Smooth muscle cell (in vitro differentiated cells): ENCODE results near the gene GRM7. TPM values are rescaled to one million over a fixed set of nuclear protein-coding genes. Genes with fewer than 3 reads are reported as not detected.

Experiments used
- DNase-seq: peaks from one replicate; lab custom pipeline; 2025; ENCODE audit not compliant: unreplicated experiment; lab: John Stamatoyannopoulos, UW
- H2AFZ ChIP-seq: fragments of 200-600 bp; sonication (generic); 2 replicates; pipeline ENCODE4 v1.6.0; 2016; ENCODE audit warnings: antibody characterized with exemption, low read depth, mild to moderate bottlenecking
- H3F3A ChIP-seq: fragments of 200-600 bp; sonication (generic); 2 replicates; pipeline ENCODE4 v1.6.0; 2017; ENCODE audit warnings: antibody characterized with exemption, low read depth
- H3K27ac ChIP-seq: fragments of 200-600 bp; sonication (generic); 2 replicates; pipeline ENCODE4 v1.5.1; 2016; ENCODE audit warnings: low read depth, mild to moderate bottlenecking
- H3K27me3 ChIP-seq: fragments of 200-600 bp; sonication (generic); 2 replicates; pipeline ENCODE4 v1.6.1; 2016; ENCODE audit warnings: low read depth, mild to moderate bottlenecking
- H3K36me3 ChIP-seq: fragments of 200-600 bp; sonication (generic); 2 replicates; pipeline ENCODE4 v1.5.1; 2016; ENCODE audit warnings: low read depth
- H3K4me1 ChIP-seq: fragments of 200-600 bp; sonication (generic); 2 replicates; pipeline ENCODE4 v1.5.1; 2016; ENCODE audit warnings: low read depth
- H3K4me2 ChIP-seq: fragments of 200-600 bp; sonication (generic); 2 replicates; pipeline ENCODE4 v1.6.0; 2016; ENCODE audit warnings: mild to moderate bottlenecking
- H3K4me3 ChIP-seq: fragments of 200-600 bp; sonication (generic); 2 replicates; pipeline ENCODE4 v1.5.1; 2016; ENCODE audit warnings: mild to moderate bottlenecking
- H3K79me2 ChIP-seq: fragments of 200-600 bp; sonication (generic); 2 replicates; pipeline ENCODE4 v1.6.0; 2016; ENCODE audit warnings: low read depth, mild to moderate bottlenecking
- H3K9ac ChIP-seq: fragments of 200-600 bp; sonication (generic); 2 replicates; pipeline ENCODE4 v1.6.0; 2016; ENCODE audit warnings: low read depth
- H3K9me3 ChIP-seq: fragments of 200-600 bp; sonication (generic); replicated peaks from 2 replicates; pipeline ENCODE4 v1.5.1; 2016; ENCODE audit warnings: low read depth
- H4K20me1 ChIP-seq: fragments of 200-600 bp; sonication (generic); 2 replicates; pipeline ENCODE4 v1.6.0; 2016; ENCODE audit warnings: low read depth
- WGBS: methylation state at CpG from one replicate; pipeline ENCODE4 v1.1.7; 2016; ENCODE audit warnings: low lambda C conversion rate; 5-methylcytosine and 5-hydroxymethylcytosine counted together
- polyA plus RNA-seq: library from polyadenylated mRNA; unstranded; fragments of >200 nt; fragmentation: Nextera tagmentation; extraction: Ambion mirVana; gene quantifications from 2 replicates; pipeline ENCODE4 v1.2.1, GENCODE V29; 2016
- total RNA-seq: library from RNA; depleted of rRNA; stranded (reverse); fragments of >200 nt; gene quantifications from 2 replicates; pipeline ENCODE4 v1.2.3, GENCODE V29; 2014
- TF ChIP-seq, protein P1 (sequence below): fragments of 200-600 bp; sonication (generic); IDR thresholded peaks from 2 replicates; pipeline ENCODE4 v1.5.1; 2017; ENCODE audit warnings: borderline replicate concordance, mild to moderate bottlenecking, antibody characterized with exemption; ENCODE audit not compliant: insufficient read depth, poor library complexity, severe bottlenecking

Gene GRM7
- total and polyA plus RNA-seq, 2 experiments from 2014 or later = not detected

DNA sequence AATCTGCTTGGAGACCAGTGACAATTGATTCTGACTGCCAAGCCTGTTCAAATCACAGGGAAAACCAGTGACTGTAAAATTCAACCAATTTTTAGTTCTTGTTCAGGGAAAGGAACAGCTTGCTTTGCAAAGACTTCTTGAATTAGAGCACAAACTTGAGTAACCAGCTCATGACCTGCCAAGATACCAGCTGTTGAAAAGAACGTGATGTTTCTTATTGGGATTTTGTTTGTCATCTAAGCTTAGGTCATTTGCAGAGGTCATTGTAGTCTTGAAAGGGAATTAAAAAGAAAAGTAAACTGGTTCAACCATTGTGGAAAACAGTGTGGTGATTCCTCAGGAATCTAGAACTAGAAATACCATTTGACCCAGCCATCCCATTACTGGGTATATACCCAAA, 428.2 kb downstream of the GRM7 start:
- TF ChIP-seq, protein P1, sequence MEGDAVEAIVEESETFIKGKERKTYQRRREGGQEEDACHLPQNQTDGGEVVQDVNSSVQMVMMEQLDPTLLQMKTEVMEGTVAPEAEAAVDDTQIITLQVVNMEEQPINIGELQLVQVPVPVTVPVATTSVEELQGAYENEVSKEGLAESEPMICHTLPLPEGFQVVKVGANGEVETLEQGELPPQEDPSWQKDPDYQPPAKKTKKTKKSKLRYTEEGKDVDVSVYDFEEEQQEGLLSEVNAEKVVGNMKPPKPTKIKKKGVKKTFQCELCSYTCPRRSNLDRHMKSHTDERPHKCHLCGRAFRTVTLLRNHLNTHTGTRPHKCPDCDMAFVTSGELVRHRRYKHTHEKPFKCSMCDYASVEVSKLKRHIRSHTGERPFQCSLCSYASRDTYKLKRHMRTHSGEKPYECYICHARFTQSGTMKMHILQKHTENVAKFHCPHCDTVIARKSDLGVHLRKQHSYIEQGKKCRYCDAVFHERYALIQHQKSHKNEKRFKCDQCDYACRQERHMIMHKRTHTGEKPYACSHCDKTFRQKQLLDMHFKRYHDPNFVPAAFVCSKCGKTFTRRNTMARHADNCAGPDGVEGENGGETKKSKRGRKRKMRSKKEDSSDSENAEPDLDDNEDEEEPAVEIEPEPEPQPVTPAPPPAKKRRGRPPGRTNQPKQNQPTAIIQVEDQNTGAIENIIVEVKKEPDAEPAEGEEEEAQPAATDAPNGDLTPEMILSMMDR = no peak
- no peak for DNase-seq
- Histone ChIP-seq H3K9me3 (no peaks in the 10 kb centered on the region), H3K27ac (no peak overlapping the region), H3K36me3 (no peaks in the 10 kb centered on the region), H3F3A (no peaks in the 10 kb centered on the region), H3K79me2 (no peaks in the 10 kb centered on the region), H3K4me3 (no peak overlapping the region), H3K27me3 (no peaks in the 10 kb centered on the region), H3K4me2 (no peak overlapping the region), H3K9ac (no peak overlapping the region), H4K20me1 (no peaks in the 10 kb centered on the region), H3K4me1 (no peaks in the 10 kb centered on the region), H2AFZ (no peak overlapping the region)
- WGBS = 97% methylated on average over 1 of the region's 1 CpG

DNA sequence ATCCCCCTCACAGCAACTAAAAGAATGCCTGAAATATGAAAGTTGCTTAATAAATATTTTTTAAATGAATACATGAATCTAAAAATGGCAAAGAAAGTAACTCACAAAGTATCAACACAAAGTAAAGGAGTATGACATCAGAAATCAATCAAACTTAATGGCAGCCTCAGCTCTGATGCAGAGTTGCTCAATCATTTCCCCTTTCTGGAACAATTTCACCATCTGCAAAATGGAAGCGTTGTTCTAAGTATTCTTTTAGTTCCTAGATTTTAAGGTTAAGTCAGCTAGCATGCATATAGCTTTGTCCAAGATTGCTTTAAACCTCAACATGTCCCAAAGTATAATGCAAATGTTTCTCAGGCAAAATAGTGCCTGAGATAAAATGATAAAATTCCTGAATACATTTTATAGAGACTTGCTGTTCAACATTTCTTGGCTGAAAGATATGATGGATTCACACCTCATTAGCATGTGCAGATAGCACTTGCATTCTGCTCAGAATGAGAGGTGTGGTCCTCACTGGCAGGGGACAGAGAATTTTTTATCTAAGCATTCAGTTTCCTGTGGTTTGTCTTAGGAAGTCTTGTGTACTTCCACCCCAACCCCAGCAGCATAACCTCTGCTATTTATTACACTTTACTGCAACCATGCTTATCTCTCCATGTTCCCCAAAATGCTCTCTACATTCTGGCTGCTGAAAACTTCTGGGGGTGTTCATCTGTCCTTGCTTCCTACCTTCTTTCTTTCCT, 429.3 kb downstream of the GRM7 start:
- no peak overlapping the region for H3K4me2 ChIP-seq
- no peaks in the 10 kb centered on the region for H4K20me1 ChIP-seq
- no peaks in the 10 kb centered on the region for H3K9me3 ChIP-seq
- no peak for DNase-seq
- TF ChIP-seq, protein P1 = no peak
- no peaks in the 10 kb centered on the region for H3K27me3 ChIP-seq
- no peak overlapping the region for H2AFZ ChIP-seq
- H3K36me3 ChIP-seq = no peaks in the 10 kb centered on the region
- H3K27ac ChIP-seq = no peak overlapping the region
- no peak overlapping the region for H3K4me3 ChIP-seq
- WGBS = 97% methylated on average over 1 of the region's 1 CpG
- no peaks in the 10 kb centered on the region for H3K79me2 ChIP-seq
- H3F3A ChIP-seq = no peaks in the 10 kb centered on the region
- H3K9ac ChIP-seq = no peak overlapping the region
- no peaks in the 10 kb centered on the region for H3K4me1 ChIP-seq

DNA sequence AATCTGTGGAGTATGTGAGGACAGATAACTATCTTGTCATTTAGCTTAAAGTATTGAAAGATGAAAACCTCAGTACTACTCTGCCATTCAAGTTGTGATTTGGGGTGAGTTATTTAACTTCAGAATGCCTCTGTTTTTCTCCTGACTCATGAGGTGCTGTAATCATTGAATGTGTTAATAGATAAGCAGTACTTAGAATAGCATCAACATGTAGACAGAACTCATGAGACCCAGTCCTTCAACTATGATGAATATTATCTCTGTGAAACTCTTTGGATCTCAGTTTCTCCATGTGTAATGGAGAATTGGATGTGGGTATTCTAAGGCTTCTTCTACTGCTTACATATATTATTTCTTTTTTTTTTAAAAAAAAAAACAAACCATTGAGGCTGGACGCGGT, 431.4 kb downstream of the GRM7 start:
- Histone ChIP-seq H3K9me3 (no peaks in the 10 kb centered on the region), H3K27me3 (no peaks in the 10 kb centered on the region), H3K9ac (no peak overlapping the region), H2AFZ (no peak overlapping the region), H3K79me2 (no peaks in the 10 kb centered on the region), H3K4me3 (no peak overlapping the region), H3K4me2 (no peak overlapping the region), H3K4me1 (no peaks in the 10 kb centered on the region), H3K36me3 (no peaks in the 10 kb centered on the region), H4K20me1 (no peaks in the 10 kb centered on the region), H3K27ac (no peak overlapping the region), H3F3A (no peaks in the 10 kb centered on the region)
- WGBS = 100% methylated on average over 2 of the region's 2 CpGs
- DNase-seq = no peak
- TF ChIP-seq, protein P1 = no peak

DNA sequence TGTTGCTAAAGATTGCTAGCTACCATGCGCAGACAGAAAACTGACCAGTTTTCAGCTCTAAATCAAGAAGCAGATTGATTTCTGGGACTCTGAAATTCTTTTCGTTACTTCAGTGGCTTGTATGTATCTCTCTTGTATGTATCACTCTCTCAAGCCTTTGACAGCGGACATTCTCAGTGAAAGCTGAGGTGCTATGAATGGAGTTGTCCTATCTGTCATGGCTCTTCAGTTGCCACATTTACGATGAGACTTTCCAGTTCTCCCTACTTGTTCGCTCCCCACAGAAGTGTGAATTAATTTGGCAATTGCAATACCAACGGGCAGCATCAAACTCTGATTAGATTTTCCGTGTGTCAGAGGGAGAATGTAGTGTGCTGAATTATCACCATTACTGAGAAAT, 432.4 kb downstream of the GRM7 start:
- H3K9me3 ChIP-seq = no peaks in the 10 kb centered on the region
- H3K9ac ChIP-seq = no peak overlapping the region
- no peak for DNase-seq
- no peaks in the 10 kb centered on the region for H3K4me1 ChIP-seq
- no peaks in the 10 kb centered on the region for H3K36me3 ChIP-seq
- no peak overlapping the region for H3K4me3 ChIP-seq
- H3K27me3 ChIP-seq = no peaks in the 10 kb centered on the region
- TF ChIP-seq, protein P1 = no peak
- no peaks in the 10 kb centered on the region for H4K20me1 ChIP-seq
- no peak overlapping the region for H3K27ac ChIP-seq
- H2AFZ ChIP-seq = no peak overlapping the region
- H3K4me2 ChIP-seq = no peak overlapping the region
- no peaks in the 10 kb centered on the region for H3F3A ChIP-seq
- no peaks in the 10 kb centered on the region for H3K79me2 ChIP-seq
- 83% methylated on average over 7 of the region's 7 CpGs for WGBS
